BE2C (cell line): ENCODE data around the gene HABP2. TPM values are rescaled to one million over a fixed set of nuclear protein-coding genes. Genes with fewer than 3 reads are reported as not detected.

Experiments used
- DNase-seq: peaks from one replicate; pipeline ENCODE4 v3.0.0-alpha.2; 2020
- H3K27me3 ChIP-seq: fragments of 250-450 bp; sonication (Bioruptor Pico); 2 replicates; pipeline ENCODE4 v1.5.1; 2020; ENCODE audit warnings: mild to moderate bottlenecking
- H3K36me3 ChIP-seq: fragments of 250-450 bp; sonication (Bioruptor Pico); 2 replicates; pipeline ENCODE4 v1.5.1; 2020; ENCODE audit warnings: mild to moderate bottlenecking
- H3K4me1 ChIP-seq: fragments of 250-450 bp; sonication (Bioruptor Pico); 2 replicates; pipeline ENCODE4 v1.5.1; 2020
- H3K4me3 ChIP-seq: 2 replicates; pipeline ENCODE4 v1.5.1; 2011; ENCODE audit warnings: low read depth, low read length
- H3K9me3 ChIP-seq: fragments of 250-450 bp; sonication (Bioruptor Pico); 2 replicates; pipeline ENCODE4 v1.5.1; 2020
- CTCF ChIP-seq: IDR thresholded peaks from 2 replicates; pipeline ENCODE4 v1.5.1; 2012; ENCODE audit warnings: mild to moderate bottlenecking, low read depth, low read length
- polyA plus RNA-seq: library from polyadenylated mRNA; unstranded; fragments of >200 nt; gene quantifications from one replicate; pipeline ENCODE4 v1.2.1, GENCODE V29; 2012; ENCODE audit warnings: low read depth, missing spikeins; ENCODE audit not compliant: insufficient read length, insufficient read depth

HABP2 gene
- 0.88 TPM for polyA plus RNA-seq

- H3K4me1 ChIP-seq, result peaks cover 29% of the 10 kb centered on the region
- no peak for TF ChIP-seq CTCF
- DNase-seq, result no peak
- H3K27me3 ChIP-seq, result no peaks in the 10 kb centered on the region
- H3K36me3 ChIP-seq, result no peaks in the 10 kb centered on the region
- H3K4me3 ChIP-seq, result no peak within 1 kb of the TSS
- no peaks in the 10 kb centered on the region for H3K9me3 ChIP-seq
Measured at GRCh38 chr10:113552701-113553100, at the start of gene HABP2. TSS of gene HABP2 (plus strand) at chr10:113553053. CDS start at chr10:113553122, 69 bp downstream.

GRCh38 chr10:113503930-113504329 lies 48.9 kb upstream of the HABP2 start:
- no peaks in the 10 kb centered on the region for H3K4me1 ChIP-seq
- no peak for TF ChIP-seq CTCF
- H3K9me3 ChIP-seq, result no peaks in the 10 kb centered on the region
- no peak overlapping the region for H3K4me3 ChIP-seq
- H3K36me3 ChIP-seq, result no peaks in the 10 kb centered on the region
- H3K27me3 ChIP-seq, result no peaks in the 10 kb centered on the region
- DNase-seq, result no peak

GRCh38 chr10:113504423-113504822 lies 48.4 kb upstream of the HABP2 start:
- no peak overlapping the region for H3K4me3 ChIP-seq
- DNase-seq, result no peak
- no peaks in the 10 kb centered on the region for H3K36me3 ChIP-seq
- no peaks in the 10 kb centered on the region for H3K9me3 ChIP-seq
- H3K4me1 ChIP-seq, result no peaks in the 10 kb centered on the region
- H3K27me3 ChIP-seq, result no peaks in the 10 kb centered on the region
- TF ChIP-seq CTCF, result no peak

GRCh38 chr10:113506476-113506875 lies 46.4 kb upstream of the HABP2 start:
- H3K4me1 ChIP-seq, result no peaks in the 10 kb centered on the region
- H3K9me3 ChIP-seq, result no peaks in the 10 kb centered on the region
- TF ChIP-seq CTCF, result no peak
- no peak overlapping the region for H3K4me3 ChIP-seq
- H3K27me3 ChIP-seq, result no peaks in the 10 kb centered on the region
- no peak for DNase-seq
- H3K36me3 ChIP-seq, result no peaks in the 10 kb centered on the region

- Histone ChIP-seq H3K4me1 (no peaks in the 10 kb centered on the region), H3K27me3 (no peaks in the 10 kb centered on the region), H3K36me3 (no peaks in the 10 kb centered on the region), H3K4me3 (no peak overlapping the region), H3K9me3 (no peaks in the 10 kb centered on the region; the same call in 1 of the 2 replicates)
- TF ChIP-seq CTCF, result no peak
- DNase-seq, result no peak
Measured at GRCh38 chr10:113511419-113511818, 41.4 kb upstream of the HABP2 start.

GRCh38 chr10:113515161-113515560 lies 37.7 kb upstream of the HABP2 start:
- Histone ChIP-seq H3K4me1 (peaks cover 3% of the 10 kb centered on the region; the same call in 1 of the 2 replicates), H3K27me3 (no peaks in the 10 kb centered on the region), H3K4me3 (no peak overlapping the region), H3K36me3 (no peaks in the 10 kb centered on the region), H3K9me3 (no peaks in the 10 kb centered on the region; the same call in 1 of the 2 replicates)
- no peak for DNase-seq
- TF ChIP-seq CTCF, result no peak
